Mesendoderm (in vitro differentiated cells): ENCODE results near the gene IL1F10.
"Not testable (repeated sequence)": the region's sequence is repeated elsewhere in the genome, so short reads cannot be mapped to it uniquely, and the experiment has no call there.

ENCODE experiments used
- DNase-seq: peaks from one replicate; pipeline ENCODE4 v3.0.0; 2013
- H2AK5ac ChIP-seq: 2 replicates; pipeline ENCODE4 v1.6.1; 2013; ENCODE audit warnings: low read length, inconsistent platforms
- H2BK120ac ChIP-seq: 2 replicates; pipeline ENCODE4 v1.6.1; 2013; ENCODE audit warnings: low read depth, mild to moderate bottlenecking, low read length, moderate library complexity, mixed read lengths
- H2BK15ac ChIP-seq: replicated peaks from 2 replicates; pipeline ENCODE4 v1.6.1; 2013; ENCODE audit warnings: low read depth, mild to moderate bottlenecking, moderate library complexity
- H2BK5ac ChIP-seq: 2 replicates; pipeline ENCODE4 v1.6.1; 2013; ENCODE audit warnings: low read length, inconsistent platforms
- H3K18ac ChIP-seq: 2 replicates; pipeline ENCODE4 v1.6.1; 2013; ENCODE audit warnings: mild to moderate bottlenecking, low read length, mixed read lengths
- H3K23ac ChIP-seq: one replicate; pipeline ENCODE4 v1.6.1; 2013; ENCODE audit warnings: low read length
- H3K27ac ChIP-seq: 2 replicates; pipeline ENCODE4 v1.5.1; 2013; ENCODE audit warnings: low read depth, mild to moderate bottlenecking, inconsistent platforms, low read length, moderate library complexity
- H3K27me3 ChIP-seq: 2 replicates; pipeline ENCODE4 v1.6.1; 2013; ENCODE audit warnings: low read length, control low read depth, mild to moderate bottlenecking, inconsistent platforms; ENCODE audit not compliant: insufficient read depth, poor library complexity
- H3K36me3 ChIP-seq: 2 replicates; pipeline ENCODE4 v1.6.1; 2013; ENCODE audit warnings: low read length, inconsistent platforms; ENCODE audit not compliant: control insufficient read depth, insufficient read depth
- H3K4ac ChIP-seq: one replicate; pipeline ENCODE4 v1.6.1; 2013; ENCODE audit warnings: low read depth, mild to moderate bottlenecking, low read length, moderate library complexity
- H3K4me1 ChIP-seq: 2 replicates; pipeline ENCODE4 v1.6.1; 2013; ENCODE audit warnings: low read depth, low read length, inconsistent platforms; ENCODE audit not compliant: control insufficient read depth
- H3K4me2 ChIP-seq: 2 replicates; pipeline ENCODE4 v1.6.1; 2013; ENCODE audit warnings: low read length
- H3K4me3 ChIP-seq: 2 replicates; pipeline ENCODE4 v1.5.1; 2013; ENCODE audit warnings: mild to moderate bottlenecking, low read length
- H3K56ac ChIP-seq: one replicate; pipeline ENCODE4 v1.6.1; 2013; ENCODE audit warnings: low read length
- H3K79me1 ChIP-seq: 2 replicates; pipeline ENCODE4 v1.6.1; 2013; ENCODE audit warnings: low read length, inconsistent platforms
- H3K79me2 ChIP-seq: 2 replicates; pipeline ENCODE4 v1.6.1; 2013; ENCODE audit warnings: mild to moderate bottlenecking, low read length; ENCODE audit not compliant: control insufficient read depth, insufficient read depth
- H3K9ac ChIP-seq: 2 replicates; pipeline ENCODE4 v1.6.1; 2013; ENCODE audit warnings: low read length, inconsistent platforms
- H4K5ac ChIP-seq: one replicate; pipeline ENCODE4 v1.6.1; 2013; ENCODE audit warnings: low read length
- H4K8ac ChIP-seq: one replicate; pipeline ENCODE4 v1.6.1; 2013; ENCODE audit warnings: low read depth, mild to moderate bottlenecking, control low read depth, low read length, moderate library complexity
- WGBS: extraction: QIAGEN DNeasy Blood & Tissue Kit; methylation state at CpG from one replicate; pipeline ENCODE4 v1.1.7; 2013; ENCODE audit warnings: low lambda C conversion rate, missing lambda C conversion rate; ENCODE audit not compliant: insufficient coverage; ENCODE audit errors: extremely low coverage; 5-methylcytosine and 5-hydroxymethylcytosine counted together

The IL1F10 gene

DNA sequence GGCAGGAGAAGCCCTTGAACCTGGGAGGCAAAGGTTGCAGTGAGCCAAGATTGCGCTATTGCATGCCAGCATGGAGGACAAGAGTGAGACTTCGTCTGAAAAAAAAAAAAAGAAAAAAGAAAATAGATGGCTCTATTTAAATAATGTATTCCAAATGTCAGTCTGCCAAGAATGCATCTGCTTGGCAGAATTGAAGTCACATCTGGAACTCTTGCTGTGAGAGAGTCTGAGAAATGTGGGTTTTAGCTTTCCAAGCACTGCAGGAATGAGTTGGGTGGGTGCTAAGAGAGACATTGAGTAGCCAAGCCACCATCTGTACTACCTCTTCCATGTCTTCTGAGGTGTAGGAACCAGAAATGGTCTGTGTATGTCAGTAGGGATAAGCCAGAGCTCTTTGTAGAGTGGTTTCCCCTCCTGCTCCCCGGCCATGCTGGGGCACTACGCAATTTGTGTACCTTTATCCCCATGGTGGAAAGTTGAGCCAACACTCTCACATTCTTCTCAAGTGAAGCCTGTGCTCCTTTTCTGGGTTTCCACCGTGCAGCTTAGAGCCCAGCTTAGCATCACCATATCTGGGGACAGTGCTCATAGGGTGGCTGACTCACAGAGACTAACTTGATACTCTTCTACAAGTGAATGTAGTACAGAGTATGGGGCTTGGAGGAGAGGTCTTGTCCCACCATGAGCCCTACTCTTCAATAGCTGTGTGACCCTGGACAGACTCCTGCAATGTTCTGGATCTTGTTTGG, 25.3 kb downstream of the IL1F10 start:
- Histone ChIP-seq H3K27ac (no peak overlapping the region), H2BK5ac (no peak overlapping the region), H2AK5ac (no peak overlapping the region), H3K4me2 (no peak overlapping the region), H3K4ac (no peak overlapping the region), H2BK15ac (no peak overlapping the region), H3K4me3 (no peak overlapping the region), H3K56ac (no peak overlapping the region), H3K79me1 (no peaks in the 10 kb centered on the region), H3K18ac (no peak overlapping the region), H4K5ac (no peak overlapping the region), H3K36me3 (no peaks in the 10 kb centered on the region), H3K23ac (no peak overlapping the region), H3K9ac (no peak overlapping the region), H3K4me1 (no peaks in the 10 kb centered on the region), H3K79me2 (no peaks in the 10 kb centered on the region), H4K8ac (no peak overlapping the region), H2BK120ac (no peak overlapping the region), H3K27me3 (no peaks in the 10 kb centered on the region)
- no CpG with 5 or more reads among the region's 5 CpGs for WGBS
- no peak for DNase-seq

DNA sequence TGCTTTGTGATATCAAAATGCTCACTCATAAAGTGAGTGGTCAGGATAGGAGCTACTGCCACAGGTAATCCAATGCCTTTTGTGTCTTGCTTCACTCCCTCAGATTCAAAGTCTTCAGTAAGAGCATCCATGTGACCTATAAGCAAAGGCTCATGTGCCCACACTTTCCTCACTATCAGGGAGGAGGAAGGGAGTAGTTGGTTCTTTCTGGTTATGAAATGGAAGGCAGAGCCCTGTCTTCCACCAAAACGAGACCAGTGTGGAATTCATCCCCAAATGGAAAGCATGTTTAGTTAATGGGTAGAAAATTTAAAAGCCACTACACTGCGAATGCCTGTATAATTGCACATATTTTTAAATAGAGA, 25.8 kb downstream of the IL1F10 start:
- Histone ChIP-seq H4K8ac (no peak overlapping the region), H2BK15ac (no peak overlapping the region), H3K27me3 (no peaks in the 10 kb centered on the region), H3K4me1 (no peaks in the 10 kb centered on the region), H3K18ac (no peak overlapping the region), H3K27ac (no peak overlapping the region), H2AK5ac (no peak overlapping the region), H3K4ac (no peak overlapping the region), H3K36me3 (no peaks in the 10 kb centered on the region), H3K4me2 (no peak overlapping the region), H4K5ac (no peak overlapping the region), H3K4me3 (no peak overlapping the region), H2BK5ac (no peak overlapping the region), H3K79me2 (no peaks in the 10 kb centered on the region), H3K56ac (no peak overlapping the region), H3K23ac (no peak overlapping the region), H2BK120ac (no peak overlapping the region), H3K79me1 (no peaks in the 10 kb centered on the region), H3K9ac (no peak overlapping the region)
- WGBS = no CpG with 5 or more reads among the region's 2 CpGs
- no peak for DNase-seq

DNA sequence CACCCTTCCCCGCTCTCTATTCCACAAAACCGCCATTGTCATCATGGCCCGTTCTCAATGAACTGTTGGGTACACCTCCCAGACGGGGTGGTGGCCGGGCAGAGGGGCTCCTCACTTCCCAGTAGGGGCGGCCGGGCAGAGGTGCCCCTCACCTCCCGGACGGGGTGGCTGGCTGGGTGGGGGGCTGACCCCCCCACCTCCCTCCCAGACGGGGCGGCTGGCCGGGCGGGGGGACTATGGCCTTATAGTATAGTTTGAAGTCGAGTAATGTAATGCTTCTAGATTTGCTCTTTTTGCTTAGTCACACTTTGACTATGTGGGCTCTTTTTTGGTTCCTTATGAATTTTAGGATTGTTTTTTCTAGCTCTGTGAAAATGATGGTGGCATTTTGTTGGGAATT, 28.5 kb downstream of the IL1F10 start:
- WGBS = no CpG with 5 or more reads among the region's 14 CpGs

DNA sequence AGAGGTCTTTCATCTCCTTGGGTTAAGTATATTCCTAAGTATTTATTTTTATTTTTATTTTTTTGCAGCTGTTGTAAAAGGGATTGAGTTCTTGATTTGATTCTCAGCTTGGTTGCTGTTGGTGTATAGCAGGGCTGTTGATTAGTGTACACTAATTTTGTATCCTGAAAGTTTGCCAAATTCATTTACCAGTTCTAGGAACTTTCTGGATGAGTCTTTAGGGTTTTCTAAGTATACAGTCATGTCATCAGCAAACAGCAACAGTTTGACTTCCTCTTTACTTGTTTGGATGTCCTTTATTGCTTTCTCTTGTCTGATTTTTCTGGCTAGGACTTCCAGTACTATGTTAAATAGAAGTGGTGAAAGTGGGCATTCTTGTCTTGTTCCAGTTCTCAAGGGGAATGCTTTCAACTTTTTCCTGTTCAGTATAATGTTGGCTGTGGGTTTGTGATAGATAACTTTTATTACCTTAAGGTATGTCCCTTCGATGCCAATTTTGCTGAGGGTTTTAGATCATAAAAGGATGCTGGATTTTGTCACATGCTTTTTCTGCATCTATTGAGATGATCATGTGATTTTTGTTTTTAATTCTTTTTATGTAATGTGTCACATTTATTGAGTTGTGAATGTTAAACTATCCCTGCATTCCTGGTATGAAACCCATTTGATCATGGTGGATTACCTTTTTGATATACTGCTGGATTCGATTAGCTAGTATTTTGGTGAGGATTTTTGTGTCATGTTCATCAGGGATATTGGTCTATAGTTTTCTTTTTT, 29.3 kb downstream of the IL1F10 start:
- H3K79me1 ChIP-seq, H3K36me3 ChIP-seq: not testable (repeated sequence)

More for the DNA sequence above, 28.5 kb downstream of the IL1F10 start:
- H2AK5ac ChIP-seq, H3K4ac ChIP-seq, H3K9ac ChIP-seq, H4K5ac ChIP-seq, H3K27me3 ChIP-seq, H3K4me1 ChIP-seq, H3K79me1 ChIP-seq, H3K79me2 ChIP-seq, H3K18ac ChIP-seq, H2BK120ac ChIP-seq, H2BK5ac ChIP-seq, H4K8ac ChIP-seq, H3K36me3 ChIP-seq, H3K4me3 ChIP-seq, H3K56ac ChIP-seq, H3K23ac ChIP-seq, H3K27ac ChIP-seq, H2BK15ac ChIP-seq, DNase-seq, H3K4me2 ChIP-seq: not testable (repeated sequence)

DNA sequence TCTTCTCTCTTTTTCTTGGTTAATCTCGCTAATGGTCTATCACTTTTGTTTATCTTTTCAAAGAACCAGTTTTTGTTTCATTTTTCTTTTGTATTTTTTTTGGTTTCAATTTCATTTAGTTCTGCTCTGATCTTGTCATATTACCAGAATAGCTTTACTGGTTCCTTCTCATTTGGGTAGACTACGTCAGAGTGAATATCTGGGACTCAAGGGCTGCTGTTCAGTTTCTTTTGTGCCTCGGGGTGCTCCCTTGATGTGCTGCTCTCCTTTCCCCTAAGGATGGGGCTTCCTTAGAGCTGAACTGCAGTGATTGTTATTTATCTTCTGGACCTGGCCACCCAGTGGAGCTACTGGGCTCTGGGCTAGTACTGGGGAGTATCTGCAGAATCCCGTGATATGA, 30.3 kb downstream of the IL1F10 start:
- Histone ChIP-seq H3K79me2 (no peaks in the 10 kb centered on the region), H2BK15ac (no peak overlapping the region), H3K4me2 (no peak overlapping the region), H2BK5ac (no peak overlapping the region), H3K36me3 (no peaks in the 10 kb centered on the region), H3K27me3 (no peaks in the 10 kb centered on the region), H3K79me1 (no peaks in the 10 kb centered on the region), H2BK120ac (no peak overlapping the region), H3K9ac (no peak overlapping the region), H4K5ac (no peak overlapping the region), H3K56ac (no peak overlapping the region), H3K4me1 (no peaks in the 10 kb centered on the region), H2AK5ac (no peak overlapping the region), H3K23ac (no peak overlapping the region), H3K27ac (no peak overlapping the region), H3K4ac (no peak overlapping the region), H3K4me3 (no peak overlapping the region), H3K18ac (no peak overlapping the region), H4K8ac (no peak overlapping the region)
- no peak for DNase-seq
- WGBS = no CpG with 5 or more reads among the region's 4 CpGs

More for the DNA sequence above, 29.3 kb downstream of the IL1F10 start:
- H3K23ac ChIP-seq, H4K8ac ChIP-seq, H3K4me2 ChIP-seq, H3K9ac ChIP-seq, H3K4me3 ChIP-seq, H3K56ac ChIP-seq, DNase-seq, H2BK15ac ChIP-seq, H2BK5ac ChIP-seq, H4K5ac ChIP-seq, H3K18ac ChIP-seq, H3K79me2 ChIP-seq, H3K27ac ChIP-seq, H2AK5ac ChIP-seq, H3K4me1 ChIP-seq, H3K4ac ChIP-seq, H2BK120ac ChIP-seq, H3K27me3 ChIP-seq: not testable (repeated sequence)
- no CpG with 5 or more reads among the region's 2 CpGs for whole genome bisulfite sequencing
